Adrenal gland (tissue), 12 donors: ENCODE measurements around the gene BRSK2. TPM values are rescaled to one million over a fixed set of nuclear protein-coding genes. Genes with fewer than 3 reads are reported as not detected.

Source experiments
- DNase-seq, 7 donors: peaks; one replicate each; pipeline ENCODE4 v3.0.0-alpha.2; 2019 to 2020
- H3K27ac ChIP-seq, 5 donors: fragments of 200-600 bp; sonication (generic) in 4 of 5; 1 replicate in 3 of 5; 2 replicates in 2 of 5; pipeline versions ENCODE4 v1.5.1 to v1.8.0; 2016 to 2020; ENCODE audit warnings: mild to moderate bottlenecking in 1 of 5
- H3K27me3 ChIP-seq: fragments of 200-600 bp; 2 replicates; pipeline ENCODE4 v1.8.0; 2021
- H3K36me3 ChIP-seq, 2 donors: fragments of 200-600 bp; replicated peaks in 1 of 2; 1 replicate in 1 of 2; 2 replicates in 1 of 2; pipeline versions ENCODE4 v1.5.1 to v1.8.0; 2018 to 2022
- H3K4me1 ChIP-seq, 2 donors: fragments of 200-600 bp; replicated peaks in 1 of 2; 1 replicate in 1 of 2; 2 replicates in 1 of 2; pipeline versions ENCODE4 v1.5.1 to v1.8.0; 2018 to 2021
- H3K4me3 ChIP-seq, 4 donors: fragments of 200-600 bp; sonication (generic) in 3 of 4; one replicate each; pipeline ENCODE4 v1.5.1; 2016 to 2018
- H3K9me3 ChIP-seq, 3 donors: fragments of 200-600 bp; sonication (generic) in 1 of 3; replicated peaks in 1 of 3; 1 replicate in 2 of 3; 2 replicates in 1 of 3; pipeline versions ENCODE4 v1.5.1 to v1.8.0; 2016 to 2021
- CTCF ChIP-seq, 6 experiments: fragments of 450-650 bp in 4 of 6; fragments of 200-600 bp in 2 of 6; sonication (generic) in 1 of 6; IDR thresholded peaks; 1 replicate in 5 of 6; 2 replicates in 1 of 6; pipeline versions ENCODE4 v1.5.1 to v1.8.0; 2016 to 2021; ENCODE audit warnings: antibody characterized with exemption in 6 of 6, mild to moderate bottlenecking in 2 of 6, moderate library complexity in 1 of 6
- POLR2A ChIP-seq, 2 donors: fragments of 450-650 bp; IDR thresholded peaks; one replicate each; pipeline ENCODE4 v1.6.1; 2017; ENCODE audit warnings: antibody characterized with exemption in 2 of 2, mild to moderate bottlenecking in 2 of 2, moderate library complexity in 1 of 2
- WGBS, 4 donors: extraction: QIAGEN DNeasy Blood & Tissue Kit in 2 of 4; methylation state at CpG; one replicate each; pipeline versions ENCODE4 v1.1.5 to v1.1.7; 2013 to 2017; 5-methylcytosine and 5-hydroxymethylcytosine counted together
- intact Hi-C, 2 donors: fragments of 100-400 bp; cut with DNase I; formaldehyde crosslinking; loops; one replicate each; pipeline versions ENCODE4 v1.14.1 to v1.15.0; 2022 to 2023
- polyA plus RNA-seq, 3 donors: library from polyadenylated mRNA; stranded (reverse); fragments of 200-250 nt in 2 of 3; fragments of 350-450 nt in 1 of 3; fragmentation: Illumina TruSeq in 1 of 3; extraction: RNeasy Lipid Tissue Mini Kit (QIAGEN cat#74804) in 1 of 3; gene quantifications; one replicate each; pipeline ENCODE4 v1.2.3, GENCODE V29; 2013 to 2014
- total RNA-seq, 9 donors: library from RNA; depleted of rRNA in 4 of 9; stranded (reverse); fragments of >200 nt in 4 of 9; fragments of 120-200 nt in 1 of 9; fragmentation: NEBNext Ultra II Directional in 1 of 9; extraction: Animal tissue kit (Norgen Biotek cat#: 25700) in 1 of 9; gene quantifications; one replicate each; pipeline versions ENCODE4 v1.1.0 to v1.2.4, GENCODE V29; 2013 to 2023
- donor health status: healthy with polysubstance abuse.
- donor health status: Bipolar disorder and iron deficiency.
- donor health status: DM: yes; HTN: yes; CAD: no.
- donor health status: DM: no; HTN: no; CAD: no.
- donor health status: DM: no; HTN: no; CAD: no.
- donor health status: DM: yes; HTN: yes; CAD: no.

The BRSK2 gene
- total and polyA plus RNA-seq, 12 donors = 0.18 to 24.5 (median 1.4) TPM; not detected in 1

GRCh38 chr11:1397862-1398527, 8.3 kb downstream of the BRSK2 start:
- no peak for DNase-seq
- Histone ChIP-seq H3K4me3 (no peak overlapping the region), H3K27me3 (no peaks in the 10 kb centered on the region), H3K9me3 (no peaks in the 10 kb centered on the region), H3K27ac (no peak overlapping the region), H3K36me3 (no peaks in the 10 kb centered on the region), H3K4me1 (no peaks in the 10 kb centered on the region)
- no peak for TF ChIP-seq CTCF (IDR thresholded peaks at IDR 0.05)
- no peak for TF ChIP-seq POLR2A (IDR thresholded peaks at IDR 0.05)
- WGBS, 4 donors = 69 to 95% (median 80%) methylated on average over 6 to 22 of the region's 22 CpGs
- intact Hi-C loops = no loop called here

GRCh38 chr11:1398528-1399235, 8.9 kb downstream of the BRSK2 start:
- TF ChIP-seq POLR2A (IDR thresholded peaks at IDR 0.05) (no peak), CTCF (IDR thresholded peaks at IDR 0.05) (no peak)
- no peaks in the 10 kb centered on the region for H3K27me3 ChIP-seq
- H3K4me1 ChIP-seq = no peaks in the 10 kb centered on the region
- H3K36me3 ChIP-seq = no peaks in the 10 kb centered on the region
- intact Hi-C loops = no loop called here
- WGBS, 4 donors = 80 to 83% (median 81%) methylated on average over 4 to 23 of the region's 23 CpGs
- H3K9me3 ChIP-seq = no peaks in the 10 kb centered on the region
- H3K4me3 ChIP-seq = no peak overlapping the region
- H3K27ac ChIP-seq = no peak overlapping the region
- DNase-seq = peak in 1 of 7 donors; percentile 8

GRCh38 chr11:1399386-1400316, 9.9 kb downstream of the BRSK2 start:
- H3K4me3 ChIP-seq = no peak overlapping the region
- TF ChIP-seq CTCF (IDR thresholded peaks at IDR 0.05) = no peak
- no peak for TF ChIP-seq POLR2A (IDR thresholded peaks at IDR 0.05)
- 72 to 82% (median 74%) methylated on average over 21 to 34 of the region's 34 CpGs for WGBS, 4 donors
- H3K9me3 ChIP-seq = no peaks in the 10 kb centered on the region
- no peak for DNase-seq
- no peaks in the 10 kb centered on the region for H3K4me1 ChIP-seq
- no peaks in the 10 kb centered on the region for H3K27me3 ChIP-seq
- intact Hi-C loops = loop anchor here in 1 of 2 donors (10.0 kb wide), 1 partner anchor 125 kb away; no protein-coding TSS in a partner anchor
- H3K27ac ChIP-seq = no peak overlapping the region
- H3K36me3 ChIP-seq = no peaks in the 10 kb centered on the region
